HEK293T (cell line): ENCODE data around the gene CTXN3.

ENCODE experiments used
- CTCF ChIA-PET: fragments of 350-600 bp; formaldehyde crosslinking; extraction: SDS; loops from one replicate; lab custom pipeline; 2021; ENCODE audit warnings: antibody characterized with exemption, inconsistent platforms; lab: Yijun Ruan, JAX
- POLR2A ChIA-PET: fragments of 350-600 bp; formaldehyde crosslinking; extraction: SDS; loops from one replicate; lab custom pipeline; 2020; ENCODE audit warnings: antibody characterized with exemption, inconsistent platforms; lab: Yijun Ruan, JAX
- DNase-seq: peaks from one replicate; pipeline ENCODE4 v3.0.0; 2012; ENCODE audit warnings: mixed read lengths; ENCODE audit errors: extremely low spot score
- ARNT ChIP-seq: fragments of 450-650 bp; IDR thresholded peaks from 2 replicates; pipeline ENCODE4 v1.6.1; 2017; ENCODE audit warnings: mild to moderate bottlenecking
- BHLHE40 ChIP-seq: fragments of 450-650 bp; IDR thresholded peaks from 2 replicates; pipeline ENCODE4 v1.6.1; 2016; ENCODE audit warnings: mild to moderate bottlenecking, moderate library complexity, borderline replicate concordance
- CTBP1 ChIP-seq: fragments of 450-650 bp; IDR thresholded peaks from 2 replicates; pipeline ENCODE4 v1.6.1; 2016; ENCODE audit warnings: borderline replicate concordance
- ELF4 ChIP-seq: fragments of 450-650 bp; IDR thresholded peaks from 2 replicates; pipeline ENCODE4 v1.6.1; 2017; ENCODE audit warnings: antibody characterized with exemption
- FOXA1 ChIP-seq: fragments of 450-650 bp; IDR thresholded peaks from 2 replicates; pipeline ENCODE4 v1.6.1; 2016; ENCODE audit warnings: mild to moderate bottlenecking
- FOXK2 ChIP-seq: fragments of 450-650 bp; IDR thresholded peaks from 2 replicates; pipeline ENCODE4 v1.6.1; 2016; ENCODE audit warnings: mild to moderate bottlenecking
- FOXM1 ChIP-seq: fragments of 450-650 bp; IDR thresholded peaks from 2 replicates; pipeline ENCODE4 v1.6.1; 2017; ENCODE audit warnings: mild to moderate bottlenecking, borderline replicate concordance
- HDGF ChIP-seq: fragments of 450-650 bp; IDR thresholded peaks from 2 replicates; pipeline ENCODE4 v1.6.1; 2017; ENCODE audit warnings: antibody characterized with exemption, borderline replicate concordance
- L3MBTL2 ChIP-seq: fragments of 450-650 bp; conservative IDR thresholded peaks from 2 replicates; pipeline ENCODE4 v1.6.1; 2016; ENCODE audit warnings: mild to moderate bottlenecking
- LEF1 ChIP-seq: fragments of 450-650 bp; IDR thresholded peaks from 2 replicates; pipeline ENCODE4 v1.6.1; 2017; ENCODE audit warnings: mild to moderate bottlenecking, borderline replicate concordance
- NFRKB ChIP-seq: fragments of 450-650 bp; IDR thresholded peaks from 2 replicates; pipeline ENCODE4 v1.6.1; 2016; ENCODE audit warnings: mild to moderate bottlenecking, moderate library complexity
- SP1 ChIP-seq: fragments of 450-650 bp; IDR thresholded peaks from 2 replicates; pipeline ENCODE4 v1.6.1; 2017
- SUZ12 ChIP-seq: fragments of 450-650 bp; IDR thresholded peaks from 2 replicates; pipeline ENCODE4 v1.6.1; 2016; ENCODE audit warnings: mild to moderate bottlenecking
- TARDBP ChIP-seq: fragments of 450-650 bp; IDR thresholded peaks from 2 replicates; pipeline ENCODE4 v1.6.1; 2016
- ZNF384 ChIP-seq: fragments of 450-650 bp; IDR thresholded peaks from 2 replicates; pipeline ENCODE4 v1.6.1; 2016
- TF ChIP-seq, protein P1 (sequence below): fragments of 450-650 bp; IDR thresholded peaks from 2 replicates; pipeline ENCODE4 v1.6.1; 2016

The CTXN3 gene

GRCh38 chr5:127615916-127616315 lies 33.0 kb upstream of the CTXN3 start:
- no peak for TF ChIP-seq ELF4
- TF ChIP-seq ZNF384, result no peak
- no peak for TF ChIP-seq SUZ12
- no peak for TF ChIP-seq LEF1
- TF ChIP-seq TARDBP, result no peak
- TF ChIP-seq ARNT, result no peak
- no peak for TF ChIP-seq SP1
- TF ChIP-seq HDGF, result no peak
- no peak for TF ChIP-seq NFRKB
- no peak for TF ChIP-seq L3MBTL2
- TF ChIP-seq FOXK2, result no peak
- ChIA-PET POLR2A (no interaction called here), CTCF (no interaction called here)
- no peak for DNase-seq

DNA sequence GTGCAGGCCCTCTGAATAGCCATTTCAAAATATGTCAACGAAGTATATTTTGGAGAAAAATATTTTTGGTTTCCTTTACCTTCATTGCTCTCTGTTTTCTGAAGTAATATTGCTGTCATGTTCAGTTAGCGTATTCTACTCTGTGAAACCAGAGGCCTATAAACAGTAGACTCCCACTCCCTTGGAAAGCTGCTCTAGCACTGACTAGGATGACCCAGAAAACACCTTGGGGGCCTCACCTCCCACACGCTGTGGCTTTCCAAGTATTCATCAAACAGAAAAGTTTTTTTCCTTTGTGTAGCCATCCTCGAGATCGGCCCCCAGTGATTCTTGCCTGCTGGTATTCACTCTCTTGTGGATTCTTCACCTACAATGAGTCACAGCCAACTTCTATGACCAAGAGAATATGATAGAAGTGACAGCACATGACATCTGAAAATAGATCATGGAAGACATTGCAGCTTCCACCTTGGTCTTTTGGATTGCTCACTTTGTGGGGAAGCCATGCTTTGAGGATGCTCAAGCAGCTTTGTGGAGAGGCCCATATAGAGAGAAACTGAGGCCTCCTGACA lies 28.9 kb upstream of the CTXN3 start:
- ChIA-PET POLR2A (no interaction called here), CTCF (no interaction called here)
- no peak for DNase-seq
- no peak for TF ChIP-seq ARNT
- no peak for TF ChIP-seq FOXM1
- TF ChIP-seq ELF4, result no peak
- TF ChIP-seq FOXK2, result no peak
- TF ChIP-seq, protein P1, sequence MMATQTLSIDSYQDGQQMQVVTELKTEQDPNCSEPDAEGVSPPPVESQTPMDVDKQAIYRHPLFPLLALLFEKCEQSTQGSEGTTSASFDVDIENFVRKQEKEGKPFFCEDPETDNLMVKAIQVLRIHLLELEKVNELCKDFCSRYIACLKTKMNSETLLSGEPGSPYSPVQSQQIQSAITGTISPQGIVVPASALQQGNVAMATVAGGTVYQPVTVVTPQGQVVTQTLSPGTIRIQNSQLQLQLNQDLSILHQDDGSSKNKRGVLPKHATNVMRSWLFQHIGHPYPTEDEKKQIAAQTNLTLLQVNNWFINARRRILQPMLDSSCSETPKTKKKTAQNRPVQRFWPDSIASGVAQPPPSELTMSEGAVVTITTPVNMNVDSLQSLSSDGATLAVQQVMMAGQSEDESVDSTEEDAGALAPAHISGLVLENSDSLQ, result no peak
- no peak for TF ChIP-seq L3MBTL2

GRCh38 chr5:127621601-127622325 lies 27.1 kb upstream of the CTXN3 start:
- POLR2A ChIA-PET, result interaction anchor here (0.9 kb wide), 1 partner anchor 25 kb away, joined by 5 read pairs; no protein-coding TSS in a partner anchor
- CTCF ChIA-PET, result interaction anchor here (0.7 to 0.8 kb wide), 2 partner anchors 18 to 58 kb away, joined by 3 read pairs; no protein-coding TSS in a partner anchor
- no peak for DNase-seq
- TF ChIP-seq CTBP1 (no peak), NFRKB (no peak), HDGF (no peak), ELF4 (no peak), FOXK2 (no peak), ARNT (no peak), TARDBP (no peak), LEF1 (no peak), FOXM1 (no peak), ZNF384 (no peak), BHLHE40 (no peak), FOXA1 (no peak), SUZ12 (no peak), SP1 (no peak), L3MBTL2 (no peak)
- TF ChIP-seq, protein P1, result no peak

DNA sequence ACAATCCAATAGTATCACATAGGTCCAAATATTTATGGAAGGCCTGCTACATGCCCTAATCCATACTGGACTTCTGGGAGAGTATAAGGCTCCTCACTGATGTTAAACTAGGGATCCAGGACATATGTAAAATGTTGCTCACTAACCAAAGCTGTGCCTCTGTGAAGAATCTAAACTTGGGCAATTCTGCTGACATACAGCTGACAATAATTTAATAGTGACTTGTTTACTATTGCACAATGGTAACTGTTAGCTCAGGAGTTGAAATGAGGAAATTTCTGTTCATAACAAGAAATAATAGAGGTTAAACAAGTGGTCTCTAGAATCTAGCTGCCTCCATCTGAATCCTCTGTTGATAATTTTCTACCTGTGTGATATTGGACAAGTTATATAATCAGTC lies 14.9 kb upstream of the CTXN3 start:
- TF ChIP-seq NFRKB (no peak), SP1 (no peak), FOXM1 (no peak), ZNF384 (no peak), ELF4 (no peak), SUZ12 (no peak), TARDBP (no peak), ARNT (no peak), L3MBTL2 (no peak), FOXA1 (no peak), CTBP1 (no peak)
- TF ChIP-seq, protein P1, result no peak
- ChIA-PET CTCF (interaction anchor here (0.8 kb wide), 1 partner anchor 451 kb away, joined by 3 read pairs; no protein-coding TSS in a partner anchor), POLR2A (no interaction called here)
- DNase-seq, result no peak

- POLR2A ChIA-PET, result no interaction called here
- no peak for DNase-seq
- TF ChIP-seq TARDBP (no peak), L3MBTL2 (no peak), FOXA1 (no peak), FOXK2 (no peak), ARNT (no peak), SUZ12 (no peak), FOXM1 (no peak), BHLHE40 (no peak), HDGF (no peak)
- TF ChIP-seq, protein P1, result no peak
- CTCF ChIA-PET, result interaction anchor here (0.5 kb wide), 1 partner anchor 113 kb away, joined by 3 read pairs; no protein-coding TSS in a partner anchor
Measured at GRCh38 chr5:127639828-127640227, 9.1 kb upstream of the CTXN3 start.

DNA sequence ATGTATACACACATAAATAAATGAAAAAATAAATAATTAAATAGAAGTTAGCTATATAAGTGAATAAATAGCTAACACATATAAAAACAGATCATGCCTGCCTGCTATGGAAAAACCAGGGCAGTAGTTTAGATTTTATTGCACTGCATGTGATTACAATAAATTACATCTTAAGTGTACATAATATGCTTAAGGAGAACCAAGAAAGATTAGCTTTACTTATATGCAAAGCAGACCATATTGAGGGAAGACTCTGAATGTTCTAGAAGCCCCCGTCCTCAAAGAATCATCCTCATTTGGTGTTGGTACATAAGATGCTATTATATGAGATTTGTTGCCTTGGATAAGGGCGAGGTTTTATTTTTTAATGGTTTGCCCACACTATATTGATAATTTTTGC lies 5.9 kb upstream of the CTXN3 start:
- CTCF ChIA-PET, result no interaction called here
- POLR2A ChIA-PET, result no interaction called here
- TF ChIP-seq L3MBTL2 (no peak), SP1 (no peak), FOXK2 (no peak), HDGF (no peak), LEF1 (no peak), CTBP1 (no peak), ELF4 (no peak), TARDBP (no peak), ARNT (no peak), BHLHE40 (no peak)
- TF ChIP-seq, protein P1, result no peak
- DNase-seq, result no peak
